ENCODE results near the gene HSPA1A. TPM values are rescaled to one million over a fixed set of nuclear protein-coding genes. Genes with fewer than 3 reads are reported as not detected.
A peak's percentile ranks its signal among the peaks of the same experiment; 100 is the strongest.

Gene HSPA1A
- total RNA-seq, 1 experiment from 2014 or later, result 51.2 TPM

DNA sequence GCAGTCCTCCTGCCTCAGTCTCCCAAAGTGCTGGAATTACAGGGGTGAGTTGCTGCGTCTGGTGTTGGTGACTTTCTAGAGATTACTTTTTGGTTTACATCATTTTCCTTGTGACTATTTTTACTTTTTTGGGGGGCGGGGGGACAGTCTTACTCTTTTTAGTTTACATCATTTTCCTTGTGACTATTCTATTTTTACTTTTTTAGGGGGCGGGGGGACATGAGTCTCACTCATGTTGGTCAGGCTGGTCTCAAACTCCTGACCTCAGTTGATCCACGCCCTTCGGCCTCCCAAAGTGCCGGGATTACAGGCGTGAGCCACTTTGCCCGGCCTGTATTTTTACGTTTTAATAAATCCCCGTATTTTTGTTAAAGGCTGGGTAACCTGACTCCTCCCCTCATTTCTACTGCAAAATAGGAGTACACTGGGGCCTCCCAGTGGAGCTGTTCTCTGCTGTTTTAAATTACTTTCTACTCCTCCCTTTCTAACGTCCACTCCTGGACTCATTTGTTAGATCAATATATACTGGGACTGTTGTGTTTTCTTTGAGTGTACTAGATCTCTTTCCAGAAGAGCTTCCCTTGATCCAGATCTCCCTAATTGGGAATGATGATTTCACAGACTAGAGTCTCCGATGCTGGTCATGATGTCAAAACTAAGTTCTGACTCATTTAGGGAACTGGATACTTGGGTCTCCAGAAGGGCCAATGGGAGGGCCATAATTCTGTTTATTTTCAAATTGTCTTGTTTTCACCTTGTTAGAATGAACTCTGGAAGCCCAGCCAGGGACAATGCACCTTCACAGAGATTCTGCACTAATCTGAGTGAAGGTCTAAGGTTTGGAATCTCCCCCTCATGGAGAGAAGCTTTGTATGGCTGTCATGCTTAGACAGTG lies 21.4 kb downstream of the HSPA1A start:
- peaks cover 13 to 22% of the 10 kb centered on the region in 2 experiments for H3K4me1 Mint-ChIP-seq
- H3K36me3 Mint-ChIP-seq (ENCODE audit: insufficient read depth in 1 of 3, low read depth in 3 of 3), result peaks cover 61 to 65% (median 61%) of the 10 kb centered on the region in 3 experiments
- DNase-seq, result no peak
- peaks cover 3% of the 10 kb centered on the region for H3K79me1 ChIP-seq (ENCODE audit: insufficient read depth, low read depth, low read length, poor library complexity, severe bottlenecking)
- no peak overlapping the region for H2AK5ac ChIP-seq (ENCODE audit: insufficient read length, low read length)
- WGBS (ENCODE audit: extremely low coverage, insufficient read length, low lambda C conversion rate), result no CpG with 5 or more reads among the region's 12 CpGs
- peaks cover 0 to 6% of the 10 kb centered on the region in 2 experiments; a peak in 2 of 5 replicates for H3K9me3 Mint-ChIP-seq
- H3K27me3 Mint-ChIP-seq (ENCODE audit: low read depth), result no peaks in the 10 kb centered on the region
- H3K4me1 ChIP-seq (ENCODE audit: insufficient read depth, low read length), result no peaks in the 10 kb centered on the region
- H3K9me3 ChIP-seq (ENCODE audit: control insufficient read depth, low read depth, low read length), result no peaks in the 10 kb centered on the region
- H3K23me2 ChIP-seq (ENCODE audit: insufficient read length, low read depth, low read length, poor library complexity, severe bottlenecking), result peaks cover 27% of the 10 kb centered on the region
- H3T11ph ChIP-seq (ENCODE audit: low read length), result no peak overlapping the region
- H2BK5ac ChIP-seq (ENCODE audit: insufficient read length, low read length), result no peak overlapping the region
- no peak overlapping the region for H3K4ac ChIP-seq (ENCODE audit: low read depth, low read length)
- no peak overlapping the region for H2BK20ac ChIP-seq (ENCODE audit: low read depth, low read length, poor library complexity, severe bottlenecking)
- H4K5ac ChIP-seq (ENCODE audit: insufficient read length, low read depth, low read length), result no peak overlapping the region
- H3K23ac ChIP-seq (ENCODE audit: insufficient read length, low read depth, low read length), result no peak overlapping the region
- no peak overlapping the region for H2BK120ac ChIP-seq (ENCODE audit: low read depth, low read length, poor library complexity, severe bottlenecking)
- H3K14ac ChIP-seq (ENCODE audit: insufficient read depth, low read length), result no peak overlapping the region
- H4K91ac ChIP-seq (ENCODE audit: insufficient read length, low read depth, low read length), result no peak overlapping the region
- peaks cover 2% of the 10 kb centered on the region for H4K20me1 ChIP-seq (ENCODE audit: control insufficient read depth, insufficient read depth, insufficient read length)
- H3K9ac ChIP-seq (ENCODE audit: extremely low read depth, insufficient read length, low read length), result peak overlapping the region; percentile 93
- no peak overlapping the region for H2BK12ac ChIP-seq (ENCODE audit: insufficient read length, low read depth, low read length)
- H3K27ac ChIP-seq (ENCODE audit: insufficient read length, low read depth, low read length), result peak overlapping the region; percentile 58
- H3K27ac Mint-ChIP-seq, result peak overlapping the region; percentile 18 to 99 (median 63)
- peaks cover 20% of the 10 kb centered on the region; the same call in 1 of the 2 replicates for H3K79me2 ChIP-seq (ENCODE audit: insufficient read depth, low read length)
- no peak overlapping the region for H2AFZ ChIP-seq (ENCODE audit: low read length)
- no peak overlapping the region for H2BK15ac ChIP-seq (ENCODE audit: low read depth, low read length)
- no peak overlapping the region for H4K8ac ChIP-seq (replicated peaks; ENCODE audit: insufficient read length, low read depth, low read length)
- TF ChIP-seq, protein P1, sequence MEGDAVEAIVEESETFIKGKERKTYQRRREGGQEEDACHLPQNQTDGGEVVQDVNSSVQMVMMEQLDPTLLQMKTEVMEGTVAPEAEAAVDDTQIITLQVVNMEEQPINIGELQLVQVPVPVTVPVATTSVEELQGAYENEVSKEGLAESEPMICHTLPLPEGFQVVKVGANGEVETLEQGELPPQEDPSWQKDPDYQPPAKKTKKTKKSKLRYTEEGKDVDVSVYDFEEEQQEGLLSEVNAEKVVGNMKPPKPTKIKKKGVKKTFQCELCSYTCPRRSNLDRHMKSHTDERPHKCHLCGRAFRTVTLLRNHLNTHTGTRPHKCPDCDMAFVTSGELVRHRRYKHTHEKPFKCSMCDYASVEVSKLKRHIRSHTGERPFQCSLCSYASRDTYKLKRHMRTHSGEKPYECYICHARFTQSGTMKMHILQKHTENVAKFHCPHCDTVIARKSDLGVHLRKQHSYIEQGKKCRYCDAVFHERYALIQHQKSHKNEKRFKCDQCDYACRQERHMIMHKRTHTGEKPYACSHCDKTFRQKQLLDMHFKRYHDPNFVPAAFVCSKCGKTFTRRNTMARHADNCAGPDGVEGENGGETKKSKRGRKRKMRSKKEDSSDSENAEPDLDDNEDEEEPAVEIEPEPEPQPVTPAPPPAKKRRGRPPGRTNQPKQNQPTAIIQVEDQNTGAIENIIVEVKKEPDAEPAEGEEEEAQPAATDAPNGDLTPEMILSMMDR (conservative IDR thresholded peaks at IDR 0.05), result no peak
- no peak overlapping the region for H3K56ac ChIP-seq (ENCODE audit: insufficient read length, low read depth, low read length)
- peak overlapping the region; percentile 98 to 100 for H3K4me3 Mint-ChIP-seq
- no peaks in the 10 kb centered on the region for H3K27me3 ChIP-seq (ENCODE audit: insufficient read depth, low read length)
- peak overlapping the region; percentile 90 for H3K4me2 ChIP-seq (ENCODE audit: insufficient read depth, insufficient read length, low read length)
- H3K18ac ChIP-seq (ENCODE audit: insufficient read length, low read depth, low read length), result no peak overlapping the region
